Loucy (cell line): ENCODE data around the gene SELENOI.
"Not testable (repeated sequence)": the region's sequence is repeated elsewhere in the genome, so short reads cannot be mapped to it uniquely, and the experiment has no call there.

ENCODE experiments used
- H2AFZ ChIP-seq: fragments of 200-600 bp; sonication (generic); 2 replicates; pipeline ENCODE4 v1.6.0; 2016; ENCODE audit warnings: antibody characterized with exemption, mild to moderate bottlenecking, low read length, moderate library complexity
- H3F3A ChIP-seq: fragments of 200-600 bp; 2 replicates; pipeline ENCODE4 v1.6.0; 2016; ENCODE audit warnings: antibody characterized with exemption, low read depth, mild to moderate bottlenecking
- H3K27me3 ChIP-seq: fragments of 200-600 bp; sonication (generic); 2 replicates; pipeline ENCODE4 v1.6.1; 2014; ENCODE audit warnings: low read length, mild to moderate bottlenecking; ENCODE audit not compliant: insufficient read depth, poor library complexity, severe bottlenecking
- H3K36me3 ChIP-seq: fragments of 200-600 bp; sonication (generic); 2 replicates; pipeline ENCODE4 v1.6.1; 2016; ENCODE audit warnings: low read length; ENCODE audit not compliant: insufficient read depth
- H3K4me1 ChIP-seq: fragments of 200-600 bp; sonication (generic); 2 replicates; pipeline ENCODE4 v1.5.1; 2014; ENCODE audit warnings: low read length, mild to moderate bottlenecking; ENCODE audit not compliant: insufficient read depth, poor library complexity, severe bottlenecking
- H3K4me2 ChIP-seq: fragments of 200-600 bp; sonication (generic); 2 replicates; pipeline ENCODE4 v1.6.0; 2014; ENCODE audit warnings: antibody characterized with exemption, low read length, low read depth, mild to moderate bottlenecking; ENCODE audit not compliant: poor library complexity, severe bottlenecking
- H3K4me3 ChIP-seq: fragments of 200-600 bp; sonication (generic); 2 replicates; pipeline ENCODE4 v1.5.1; 2014; ENCODE audit warnings: low read length, mild to moderate bottlenecking, mixed read lengths; ENCODE audit not compliant: poor library complexity, severe bottlenecking
- H3K79me2 ChIP-seq: fragments of 200-600 bp; sonication (generic); 2 replicates; pipeline ENCODE4 v1.6.1; 2014; ENCODE audit warnings: low read length; ENCODE audit not compliant: insufficient read depth
- H3K9ac ChIP-seq: fragments of 200-600 bp; sonication (generic); 2 replicates; pipeline ENCODE4 v1.6.0; 2014; ENCODE audit warnings: mild to moderate bottlenecking, low read depth, low read length, moderate library complexity; ENCODE audit not compliant: poor library complexity, severe bottlenecking
- H3K9me2 ChIP-seq: fragments of 200-600 bp; sonication (generic); replicated peaks from 2 replicates; pipeline ENCODE4 v1.6.1; 2016; ENCODE audit warnings: low read depth, low read length, mixed read lengths
- H3K9me3 ChIP-seq: fragments of 200-600 bp; sonication (generic); 2 replicates; pipeline ENCODE4 v1.6.1; 2014; ENCODE audit warnings: mild to moderate bottlenecking, antibody characterized with exemption, low read length, low read depth; ENCODE audit not compliant: insufficient read depth
- H4K20me1 ChIP-seq: fragments of 200-600 bp; sonication (generic); 2 replicates; pipeline ENCODE4 v1.6.0; 2014; ENCODE audit warnings: antibody characterized with exemption, low read length, mild to moderate bottlenecking; ENCODE audit not compliant: insufficient read depth, poor library complexity, severe bottlenecking
- CTCF ChIP-seq: fragments of 200-600 bp; sonication (generic); conservative IDR thresholded peaks from 2 replicates; pipeline ENCODE4 v1.5.1; 2014; ENCODE audit warnings: mild to moderate bottlenecking, antibody characterized with exemption, low read length
- EZH2phosphoT487 ChIP-seq: fragments of 200-600 bp; IDR thresholded peaks from 2 replicates; pipeline ENCODE4 v1.6.1; 2018; ENCODE audit warnings: antibody characterized with exemption, mild to moderate bottlenecking, moderate library complexity, borderline replicate concordance

SELENOI gene

GRCh38 chr2:26316845-26317244, 29.1 kb upstream of the SELENOI start:
- no peaks in the 10 kb centered on the region for H3K36me3 ChIP-seq
- TF ChIP-seq CTCF (no peak), EZH2phosphoT487 (no peak)
- H3K4me3 ChIP-seq, result no peak overlapping the region
- no peak overlapping the region for H3K9ac ChIP-seq
- no peaks in the 10 kb centered on the region for H3K9me2 ChIP-seq
- no peaks in the 10 kb centered on the region for H3K27me3 ChIP-seq
- no peak overlapping the region for H2AFZ ChIP-seq
- no peaks in the 10 kb centered on the region for H3K79me2 ChIP-seq
- H3K4me1 ChIP-seq, result no peaks in the 10 kb centered on the region
- H3F3A ChIP-seq, result no peaks in the 10 kb centered on the region
- H3K4me2 ChIP-seq, result no peak overlapping the region
- H4K20me1 ChIP-seq, result no peaks in the 10 kb centered on the region
- H3K9me3 ChIP-seq, result no peaks in the 10 kb centered on the region

- Histone ChIP-seq H4K20me1 (no peaks in the 10 kb centered on the region), H3K9ac (no peak overlapping the region), H3K4me1 (no peaks in the 10 kb centered on the region), H3K4me2 (no peak overlapping the region), H2AFZ (no peak overlapping the region), H3K27me3 (no peaks in the 10 kb centered on the region), H3K9me2 (no peaks in the 10 kb centered on the region), H3K79me2 (no peaks in the 10 kb centered on the region), H3K36me3 (no peaks in the 10 kb centered on the region), H3K4me3 (no peak overlapping the region), H3F3A (no peaks in the 10 kb centered on the region), H3K9me3 (no peaks in the 10 kb centered on the region)
- TF ChIP-seq CTCF, result no peak
- TF ChIP-seq EZH2phosphoT487, result no peak
Measured at GRCh38 chr2:26317377-26318105, 28.4 kb upstream of the SELENOI start.

GRCh38 chr2:26318950-26319349, 27.0 kb upstream of the SELENOI start:
- Histone ChIP-seq H3K4me3 (no peak overlapping the region), H3K4me1 (no peaks in the 10 kb centered on the region), H3K4me2 (no peak overlapping the region), H2AFZ (no peak overlapping the region), H4K20me1 (no peaks in the 10 kb centered on the region), H3K36me3 (no peaks in the 10 kb centered on the region), H3K79me2 (no peaks in the 10 kb centered on the region), H3K9me3 (no peaks in the 10 kb centered on the region), H3K9me2 (no peaks in the 10 kb centered on the region), H3K27me3 (no peaks in the 10 kb centered on the region), H3K9ac (no peak overlapping the region), H3F3A (no peaks in the 10 kb centered on the region)
- TF ChIP-seq EZH2phosphoT487, result no peak

GRCh38 chr2:26324479-26324878, 21.5 kb upstream of the SELENOI start:
- not testable (repeated sequence) for H3K4me1 ChIP-seq, H2AFZ ChIP-seq, H3K9me3 ChIP-seq, H3K79me2 ChIP-seq, H4K20me1 ChIP-seq, H3K4me2 ChIP-seq, H3K4me3 ChIP-seq, H3K9me2 ChIP-seq, H3K36me3 ChIP-seq, H3F3A ChIP-seq, H3K9ac ChIP-seq, H3K27me3 ChIP-seq
